GM18499 (cell line): ENCODE data around the gene BLOC1S5.
"Not testable (repeated sequence)": the region's sequence is repeated elsewhere in the genome, so short reads cannot be mapped to it uniquely, and the experiment has no call there.

Source experiments
- ATAC-seq: cut with Tn5 transposase; IDR thresholded peaks from one replicate; pipeline ENCODE4 v1.9.1; 2021; ENCODE audit warnings: moderate number of reproducible peaks; ENCODE audit not compliant: insufficient read depth, unreplicated experiment

BLOC1S5 gene

GRCh38 chr6:7999201-7999600 is 65.0 kb downstream of the BLOC1S5 start:
- ATAC-seq: no peak

- no peak for ATAC-seq
Observed at GRCh38 chr6:7998103-7998725, 66.0 kb downstream of the BLOC1S5 start.

GRCh38 chr6:7997286-7997685 is 66.9 kb downstream of the BLOC1S5 start:
- no peak for ATAC-seq

GRCh38 chr6:7996538-7997111 is 67.6 kb downstream of the BLOC1S5 start:
- no peak for ATAC-seq

GRCh38 chr6:7993952-7994351 is 70.2 kb downstream of the BLOC1S5 start:
- ATAC-seq: no peak

GRCh38 chr6:7993399-7993798 is 70.8 kb downstream of the BLOC1S5 start:
- ATAC-seq: no peak

GRCh38 chr6:7992002-7992815 is 72.0 kb downstream of the BLOC1S5 start:
- peak; percentile 82 for ATAC-seq

- ATAC-seq: peak; percentile 14
Observed at GRCh38 chr6:7991536-7991935, 72.7 kb downstream of the BLOC1S5 start.

- no peak for ATAC-seq
Observed at GRCh38 chr6:7986219-7986618, 78.0 kb downstream of the BLOC1S5 start.

- ATAC-seq: not testable (repeated sequence)
Observed at GRCh38 chr6:7983967-7984366, 80.2 kb downstream of the BLOC1S5 start.

- ATAC-seq: no peak
Observed at GRCh38 chr6:7979831-7980230, 84.4 kb downstream of the BLOC1S5 start.

GRCh38 chr6:7978736-7979135 is 85.5 kb downstream of the BLOC1S5 start:
- ATAC-seq: no peak

GRCh38 chr6:7976485-7977056 is 87.6 kb downstream of the BLOC1S5 start:
- ATAC-seq: no peak

GRCh38 chr6:7975764-7976146 is 88.4 kb downstream of the BLOC1S5 start:
- no peak for ATAC-seq

- peak; percentile 58 for ATAC-seq
Observed at GRCh38 chr6:7974938-7975763, 89.0 kb downstream of the BLOC1S5 start.

GRCh38 chr6:7974565-7974937 is 89.6 kb downstream of the BLOC1S5 start:
- no peak for ATAC-seq

- no peak for ATAC-seq
Observed at GRCh38 chr6:7973584-7973983, 90.6 kb downstream of the BLOC1S5 start.

GRCh38 chr6:7971499-7971898 is 92.7 kb downstream of the BLOC1S5 start:
- no peak for ATAC-seq

GRCh38 chr6:7970616-7971015 is 93.6 kb downstream of the BLOC1S5 start:
- ATAC-seq: no peak
